Measurements from ENCODE around the gene SLC35B2. TPM values are rescaled to one million over a fixed set of nuclear protein-coding genes. Genes with fewer than 3 reads are reported as not detected.

The SLC35B2 gene
- total RNA-seq, 1 experiment from 2014 or later = 44.6 TPM

- H3K27me3 ChIP-seq (replicated peaks; ENCODE audit: control insufficient read depth, insufficient read depth, low read length) = no peaks in the 10 kb centered on the region
- ChIA-PET POLR2A (no interaction called here), CTCF (interaction anchor here (0.6 kb wide), 1 partner anchor 16 kb away, joined by 3 read pairs; the partner anchor contains the start of gene SLC29A1)
- H3K9me3 ChIP-seq = no peaks in the 10 kb centered on the region
- no peak for DNase-seq
- H3K4me1 ChIP-seq = peaks cover 19% of the 10 kb centered on the region
- intact Hi-C loops (cut with micrococcal nuclease; ENCODE audit: unreplicated experiment) = loop anchor here (1.0 kb wide), 1 partner anchor 143 kb away; no protein-coding TSS in a partner anchor
- Mint-ChIP-seq H3K9me3 (ENCODE audit: unreplicated experiment) (no peaks in the 10 kb centered on the region), H3K4me3 (ENCODE audit: unreplicated experiment) (peak overlapping the region; percentile 89), H3K27ac (ENCODE audit: unreplicated experiment) (no peak overlapping the region), H3K36me3 (ENCODE audit: insufficient read depth, unreplicated experiment) (peaks cover 14% of the 10 kb centered on the region), H3K27me3 (ENCODE audit: insufficient read depth, unreplicated experiment) (no peaks in the 10 kb centered on the region), H3K4me1 (ENCODE audit: low read depth, unreplicated experiment) (peaks cover 8% of the 10 kb centered on the region)
- no peaks in the 10 kb centered on the region for H3K36me3 ChIP-seq (ENCODE audit: control insufficient read depth, insufficient read depth, low read length)
- BruUV-seq (replicated peaks) = no TSS peak
- TF ChIP-seq CTCF (IDR thresholded peaks at IDR 0.05; ENCODE audit: insufficient read depth in 1 of 2, low read depth in 1 of 2, low read length in 1 of 2, severe bottlenecking in 1 of 2, unreplicated experiment in 1 of 2) = no peak
- H3K4me3 ChIP-seq (ENCODE audit: low read depth, low read length) = no peak overlapping the region
These were observed 18.5 kb downstream of the SLC35B2 start for GRCh38 chr6:44238687-44239350.

DNA sequence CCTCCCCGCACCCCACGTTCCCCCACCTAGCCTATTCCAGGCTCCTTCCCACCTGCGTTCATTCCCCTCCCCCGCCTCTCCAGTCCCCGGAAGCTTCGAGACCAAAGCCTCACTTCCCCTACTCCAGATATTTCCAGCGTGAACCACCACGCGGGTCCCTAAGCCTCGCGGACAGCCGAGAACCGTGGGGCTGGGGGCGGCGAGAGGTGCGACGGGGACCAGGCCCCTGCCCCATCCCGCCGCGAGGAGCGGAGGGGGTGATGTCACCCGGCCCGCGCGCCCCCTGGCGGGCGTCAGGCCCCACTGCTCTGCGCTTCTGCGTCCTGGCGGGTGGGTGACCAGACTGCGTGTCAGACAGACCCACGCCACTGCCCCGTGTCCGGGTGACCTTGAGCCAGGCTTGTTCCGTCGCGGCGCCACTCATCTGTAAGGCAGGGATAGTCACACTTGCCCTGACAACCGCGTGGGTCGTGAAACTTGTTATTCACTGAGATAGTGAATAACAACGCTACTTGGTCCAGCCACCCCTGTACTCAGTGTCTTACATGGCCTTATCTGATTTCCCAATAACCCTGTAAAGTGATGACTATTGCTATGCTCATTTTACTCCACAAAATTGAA lies 19.4 kb downstream of the SLC35B2 start:
- Mint-ChIP-seq H3K27ac (ENCODE audit: unreplicated experiment) (peak overlapping the region; percentile 95), H3K9me3 (ENCODE audit: unreplicated experiment) (no peaks in the 10 kb centered on the region), H3K27me3 (ENCODE audit: insufficient read depth, unreplicated experiment) (no peaks in the 10 kb centered on the region), H3K36me3 (ENCODE audit: insufficient read depth, unreplicated experiment) (peaks cover 14% of the 10 kb centered on the region), H3K4me1 (ENCODE audit: low read depth, unreplicated experiment) (peaks cover 17% of the 10 kb centered on the region), H3K4me3 (ENCODE audit: unreplicated experiment) (peak overlapping the region; percentile 89)
- TSS peak; percentile 31 for BruUV-seq (replicated peaks)
- peak; percentile 69 to 90 for DNase-seq
- ChIA-PET POLR2A (interaction anchor here (1.0 to 1.1 kb wide), 4 partner anchors 9 to 110 kb away, joined by 3 to 5 read pairs (median 4); partner anchors contain the start of genes HSP90AB1, SLC29A1 and TMEM63B), CTCF (interaction anchor here (0.6 to 1.3 kb wide), 8 partner anchors 9 to 141 kb away, joined by 3 to 12 read pairs (median 3); partner anchors contain the start of genes HSP90AB1, SLC29A1, SLC35B2 and TMEM63B)
- H3K36me3 ChIP-seq (ENCODE audit: control insufficient read depth, insufficient read depth, low read length) = no peaks in the 10 kb centered on the region
- intact Hi-C loops (cut with micrococcal nuclease; ENCODE audit: unreplicated experiment) = loop anchor here (1.0 kb wide), 2 partner anchors 66 to 142 kb away; no protein-coding TSS in a partner anchor
- no peaks in the 10 kb centered on the region for H3K9me3 ChIP-seq
- H3K4me3 ChIP-seq (ENCODE audit: low read depth, low read length) = peak overlapping the region; percentile 58
- H3K27me3 ChIP-seq (replicated peaks; ENCODE audit: control insufficient read depth, insufficient read depth, low read length) = no peaks in the 10 kb centered on the region
- peaks cover 19% of the 10 kb centered on the region for H3K4me1 ChIP-seq
- peak; percentile 92 to 93 for TF ChIP-seq CTCF (IDR thresholded peaks at IDR 0.05; ENCODE audit: insufficient read depth in 1 of 2, low read depth in 1 of 2, low read length in 1 of 2, severe bottlenecking in 1 of 2, unreplicated experiment in 1 of 2)
